AG04450 (cell line): ENCODE data around the gene ZNF638. TPM values are rescaled to one million over a fixed set of nuclear protein-coding genes. Genes with fewer than 3 reads are reported as not detected.
"Not testable (repeated sequence)": the region's sequence is repeated elsewhere in the genome, so short reads cannot be mapped to it uniquely, and the experiment has no call there.

Source experiments
- CTCF ChIA-PET: fragments of 300-600, 350-600 bp; formaldehyde crosslinking; extraction: SDS; loops from one replicate; lab custom pipeline; 2022; ENCODE audit warnings: antibody characterized with exemption, inconsistent platforms; lab: Charles Lee
- POLR2A ChIA-PET: fragments of 350-600 bp; formaldehyde crosslinking; extraction: SDS; loops from one replicate; lab custom pipeline; 2021; ENCODE audit warnings: antibody characterized with exemption, inconsistent platforms; lab: Yijun Ruan, JAX
- DNase-seq: peaks from one replicate; pipeline ENCODE4 v3.0.0-alpha.2; 2011; ENCODE audit warnings: low read depth, low spot score
- H3K27ac ChIP-seq: one replicate; pipeline ENCODE4 v1.5.1; 2012; ENCODE audit warnings: low read depth, low read length, control low read depth
- H3K27me3 ChIP-seq: one replicate; pipeline ENCODE4 v1.6.0; 2012; ENCODE audit warnings: low read length; ENCODE audit not compliant: control insufficient read depth, insufficient read depth
- H3K4me3 ChIP-seq: 2 replicates; pipeline ENCODE4 v1.5.1; 2011; ENCODE audit warnings: mild to moderate bottlenecking, low read depth, low read length, control low read depth
- H3K9me3 ChIP-seq: 2 replicates; pipeline ENCODE4 v1.5.1; 2012; ENCODE audit warnings: low read length; ENCODE audit not compliant: control insufficient read depth, insufficient read depth
- polyA plus RNA-seq: library from polyadenylated mRNA; depleted of rRNA; stranded (reverse); fragments of >200 nt; gene quantifications from 2 replicates; pipeline ENCODE4 v1.2.3, GENCODE V29; 2011
- TF ChIP-seq, protein P1 (sequence below): IDR thresholded peaks from 2 replicates; pipeline ENCODE4 v1.5.1; 2011; ENCODE audit warnings: low read depth, low read length, control low read depth, inconsistent platforms

ZNF638 gene
- polyA plus RNA-seq, 1 experiment = 105 TPM

DNA sequence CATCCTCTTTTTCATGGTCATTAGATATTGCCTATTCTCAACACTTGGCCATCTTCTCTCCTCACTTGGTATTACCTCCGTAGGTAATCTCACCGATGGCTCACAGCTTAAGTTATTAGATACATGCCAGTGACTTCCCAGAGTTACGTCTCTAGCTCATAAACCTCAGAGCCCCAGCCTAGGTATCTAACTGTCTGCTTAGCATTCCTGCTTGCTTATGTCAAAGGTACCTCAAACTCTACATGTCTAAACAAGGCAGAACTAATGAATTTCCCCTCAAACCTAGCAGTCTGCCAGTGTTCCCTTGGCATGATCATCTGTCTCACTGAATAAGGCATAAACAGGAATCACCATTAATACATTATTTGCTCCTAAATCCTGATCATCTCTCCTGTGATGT, 27.7 kb upstream of the ZNF638 start:
- Histone ChIP-seq H3K27ac (no peak overlapping the region), H3K9me3 (no peaks in the 10 kb centered on the region), H3K4me3 (no peak overlapping the region), H3K27me3 (peaks cover 2% of the 10 kb centered on the region)
- ChIA-PET POLR2A (no interaction called here), CTCF (interaction anchor here (2.0 to 3.3 kb wide), 2 partner anchors 28 to 206 kb away, joined by 6 to 24 read pairs; partner anchors contain the start of gene ZNF638)
- TF ChIP-seq, protein P1, sequence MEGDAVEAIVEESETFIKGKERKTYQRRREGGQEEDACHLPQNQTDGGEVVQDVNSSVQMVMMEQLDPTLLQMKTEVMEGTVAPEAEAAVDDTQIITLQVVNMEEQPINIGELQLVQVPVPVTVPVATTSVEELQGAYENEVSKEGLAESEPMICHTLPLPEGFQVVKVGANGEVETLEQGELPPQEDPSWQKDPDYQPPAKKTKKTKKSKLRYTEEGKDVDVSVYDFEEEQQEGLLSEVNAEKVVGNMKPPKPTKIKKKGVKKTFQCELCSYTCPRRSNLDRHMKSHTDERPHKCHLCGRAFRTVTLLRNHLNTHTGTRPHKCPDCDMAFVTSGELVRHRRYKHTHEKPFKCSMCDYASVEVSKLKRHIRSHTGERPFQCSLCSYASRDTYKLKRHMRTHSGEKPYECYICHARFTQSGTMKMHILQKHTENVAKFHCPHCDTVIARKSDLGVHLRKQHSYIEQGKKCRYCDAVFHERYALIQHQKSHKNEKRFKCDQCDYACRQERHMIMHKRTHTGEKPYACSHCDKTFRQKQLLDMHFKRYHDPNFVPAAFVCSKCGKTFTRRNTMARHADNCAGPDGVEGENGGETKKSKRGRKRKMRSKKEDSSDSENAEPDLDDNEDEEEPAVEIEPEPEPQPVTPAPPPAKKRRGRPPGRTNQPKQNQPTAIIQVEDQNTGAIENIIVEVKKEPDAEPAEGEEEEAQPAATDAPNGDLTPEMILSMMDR = no peak
- DNase-seq = no peak

DNA sequence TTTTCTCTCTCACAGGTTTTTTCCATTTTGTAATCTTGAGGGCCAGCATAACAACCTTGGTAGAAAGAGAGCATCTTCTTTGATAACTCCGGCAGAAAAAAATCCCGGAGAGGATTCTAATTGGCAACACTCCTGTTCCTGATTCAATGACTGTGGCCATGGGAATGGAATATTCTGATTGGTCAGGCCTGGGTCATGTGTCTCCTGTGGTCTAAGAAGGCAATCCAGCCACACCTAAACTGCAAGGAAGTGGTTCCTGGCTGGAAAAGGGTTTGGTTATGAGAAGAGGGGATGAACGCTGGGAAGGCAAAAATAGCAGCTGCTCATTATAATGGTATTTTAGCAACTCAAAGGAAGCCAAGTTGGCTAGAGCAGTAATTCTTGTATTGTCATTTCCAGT, 24.8 kb upstream of the ZNF638 start:
- Histone ChIP-seq H3K27me3 (peaks cover 2% of the 10 kb centered on the region), H3K27ac (no peak overlapping the region), H3K9me3 (no peaks in the 10 kb centered on the region), H3K4me3 (no peak overlapping the region)
- CTCF ChIA-PET = no interaction called here
- POLR2A ChIA-PET = no interaction called here
- TF ChIP-seq, protein P1 = no peak
- no peak for DNase-seq

DNA sequence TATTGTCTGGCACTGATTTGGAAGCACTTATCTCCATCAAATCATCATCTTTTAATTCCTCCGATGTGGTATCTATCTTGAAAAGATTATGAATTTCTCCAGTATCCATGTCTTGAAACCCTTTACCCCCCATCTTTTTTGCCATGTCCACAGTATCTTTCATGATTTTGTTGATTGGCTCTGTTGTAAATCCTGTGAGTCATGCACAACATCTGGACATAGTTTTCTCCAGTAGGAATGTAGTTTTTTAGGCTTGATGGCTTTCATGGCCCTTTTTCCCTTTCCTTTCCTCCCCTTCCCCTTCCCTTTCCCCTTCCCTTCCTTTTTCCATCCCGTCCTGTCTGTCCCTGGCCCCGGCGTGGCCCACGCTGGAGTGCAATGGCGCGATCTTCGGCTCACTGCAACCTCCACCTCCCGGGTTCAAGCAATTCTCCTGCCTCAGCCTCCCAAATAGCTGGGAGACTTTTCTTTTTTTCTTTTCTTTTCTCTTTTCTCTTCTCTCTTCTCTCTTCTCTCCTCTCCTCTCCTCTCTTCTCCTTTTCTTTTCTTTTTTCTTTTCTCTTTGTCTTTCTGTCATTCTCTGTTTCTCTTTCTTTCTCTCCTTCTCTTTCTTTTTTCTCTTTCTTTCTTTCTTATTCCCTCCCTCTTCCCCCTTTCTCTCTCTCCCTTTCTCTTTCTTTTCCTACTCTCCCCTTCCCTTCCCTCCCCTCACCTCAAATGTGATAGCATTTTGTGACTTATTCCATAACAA, 18.4 kb upstream of the ZNF638 start:
- no peaks in the 10 kb centered on the region for H3K9me3 ChIP-seq
- no peaks in the 10 kb centered on the region for H3K27me3 ChIP-seq
- no peak overlapping the region for H3K27ac ChIP-seq
- H3K4me3 ChIP-seq = no peak overlapping the region
- ChIA-PET POLR2A (no interaction called here), CTCF (interaction anchor here (2.8 kb wide), 1 partner anchor 14 kb away, joined by 18 read pairs; no protein-coding TSS in a partner anchor)
- TF ChIP-seq, protein P1 = no peak
- no peak for DNase-seq

DNA sequence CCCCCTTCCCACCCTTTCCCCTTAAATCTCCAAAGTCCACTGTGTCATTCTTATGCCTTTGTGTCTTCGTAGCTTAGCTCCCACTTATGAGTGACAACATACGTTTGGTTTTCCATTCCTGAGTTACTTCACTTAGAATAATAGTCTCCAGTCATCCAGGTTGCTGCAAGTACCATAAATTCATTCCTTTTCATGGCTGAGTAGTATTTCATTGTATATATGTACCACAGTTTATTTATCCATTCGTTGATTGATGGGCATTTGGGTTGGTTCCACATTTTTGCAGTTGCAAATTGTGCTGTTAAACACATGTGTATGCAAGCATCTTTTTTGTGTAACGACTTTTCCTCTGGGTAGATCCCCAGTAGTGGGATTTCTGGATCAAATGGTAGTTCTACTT, 14.5 kb upstream of the ZNF638 start:
- DNase-seq = no peak
- H3K4me3 ChIP-seq = no peak overlapping the region
- CTCF ChIA-PET = interaction anchor here (1.6 kb wide), 1 partner anchor 15 kb away, joined by 10 read pairs; the partner anchor contains the start of gene ZNF638
- H3K9me3 ChIP-seq = no peaks in the 10 kb centered on the region; the same call in 1 of the 2 replicates
- POLR2A ChIA-PET = no interaction called here
- H3K27me3 ChIP-seq = no peaks in the 10 kb centered on the region
- H3K27ac ChIP-seq = no peak overlapping the region
- TF ChIP-seq, protein P1 = no peak

DNA sequence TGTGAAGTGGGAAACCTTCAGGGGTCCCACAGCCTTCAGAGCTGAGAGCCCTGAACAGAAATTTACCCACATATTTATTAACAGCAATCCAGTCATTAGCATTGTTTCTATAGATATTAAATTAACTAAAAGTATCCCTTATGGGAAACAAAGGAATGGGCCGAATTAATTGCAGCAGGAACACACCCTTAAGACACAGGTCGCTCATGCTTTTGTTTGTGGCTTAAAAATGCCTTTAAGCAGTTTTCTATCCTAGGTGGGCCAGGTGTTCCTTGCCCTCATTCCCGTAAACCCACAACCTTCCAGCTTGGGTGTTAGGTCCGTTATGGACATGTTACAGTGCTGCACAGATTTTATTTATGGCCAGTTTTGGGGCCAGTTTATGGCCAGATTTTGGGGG, 13.7 kb upstream of the ZNF638 start:
- CTCF ChIA-PET = interaction anchor here (0.9 to 3.2 kb wide), 2 partner anchors 14 to 18 kb away, joined by 4 to 18 read pairs; partner anchors contain the start of gene ZNF638
- H3K27me3 ChIP-seq, POLR2A ChIA-PET, H3K27ac ChIP-seq, H3K4me3 ChIP-seq, H3K9me3 ChIP-seq, DNase-seq: not testable (repeated sequence)
